PC-9 (cell line): ENCODE results near the gene PRDM16.

Source experiments
- CTCF ChIP-seq: fragments of 200-600 bp; sonication (generic); conservative IDR thresholded peaks from 2 replicates; pipeline ENCODE4 v1.6.1; 2017; ENCODE audit warnings: mixed run types, antibody characterized with exemption, mild to moderate bottlenecking, moderate library complexity
- EZH2 ChIP-seq: fragments of 200-600 bp; sonication (generic); IDR thresholded peaks from 2 replicates; pipeline ENCODE4 v1.8.0; 2017; ENCODE audit warnings: antibody characterized with exemption, low read depth

GRCh38 chr1:3282656-3283430 is 213.8 kb downstream of the PRDM16 start:
- TF ChIP-seq CTCF (no peak), EZH2 (no peak)
